GM12878 (cell line): ENCODE data around the gene MYLK3. TPM values are rescaled to one million over a fixed set of nuclear protein-coding genes. Genes with fewer than 3 reads are reported as not detected.

ENCODE experiments used
- ATF2 ChIP-seq: IDR thresholded peaks from 2 replicates; pipeline ENCODE4 v1.6.1; 2012; ENCODE audit warnings: low read length, inconsistent platforms
- BHLHE40 ChIP-seq, 2 experiments: fragments of 450-650 bp in 1 of 2; IDR thresholded peaks; 2 replicates each; pipeline ENCODE4 v1.6.1; 2011 to 2017; ENCODE audit warnings: low read depth in 2 of 2, borderline replicate concordance in 1 of 2, improper control_type of control experiment in 1 of 2, low read length in 1 of 2, mild to moderate bottlenecking in 1 of 2
- CBFB ChIP-seq: IDR thresholded peaks from 2 replicates; pipeline ENCODE4 v1.6.1; 2016; ENCODE audit warnings: antibody characterized with exemption, low read depth
- CREM ChIP-seq: IDR thresholded peaks from 2 replicates; pipeline ENCODE4 v1.6.1; 2014; ENCODE audit warnings: antibody characterized with exemption, low read depth
- EED ChIP-seq: sonication (generic); IDR thresholded peaks from 2 replicates; pipeline ENCODE4 v1.6.1; 2016; ENCODE audit warnings: antibody characterized with exemption, low read depth
- HSF1 ChIP-seq: fragments of 150-350 bp; IDR thresholded peaks from 2 replicates; pipeline ENCODE4 v1.6.1; 2014; ENCODE audit warnings: mild to moderate bottlenecking, low read depth, low read length
- IKZF1 ChIP-seq: fragments of 450-650 bp; conservative IDR thresholded peaks from 2 replicates; pipeline ENCODE4 v1.6.1; 2017; ENCODE audit warnings: antibody characterized with exemption, mild to moderate bottlenecking
- IRF5 ChIP-seq: fragments of 450-650 bp; IDR thresholded peaks from 2 replicates; pipeline ENCODE4 v1.6.1; 2017; ENCODE audit warnings: borderline replicate concordance
- JUNB ChIP-seq: IDR thresholded peaks from 2 replicates; pipeline ENCODE4 v1.6.1; 2016; ENCODE audit warnings: antibody characterized with exemption, mild to moderate bottlenecking
- JUND ChIP-seq: IDR thresholded peaks from 2 replicates; pipeline ENCODE4 v1.6.1; 2012; ENCODE audit warnings: low read depth, mild to moderate bottlenecking, low read length, improper control_type of control experiment, moderate library complexity
- MEF2B ChIP-seq: fragments of 450-650 bp; IDR thresholded peaks from 2 replicates; pipeline ENCODE4 v1.6.1; 2018; ENCODE audit warnings: mild to moderate bottlenecking, moderate library complexity; ENCODE audit not compliant: partially characterized antibody, poor library complexity, severe bottlenecking
- MTA3 ChIP-seq: IDR thresholded peaks from 2 replicates; pipeline ENCODE4 v1.6.1; 2012; ENCODE audit warnings: low read length, inconsistent platforms, borderline replicate concordance
- NBN ChIP-seq: fragments of 450-650 bp; IDR thresholded peaks from 2 replicates; pipeline ENCODE4 v1.6.1; 2016
- NFIC ChIP-seq: IDR thresholded peaks from 2 replicates; pipeline ENCODE4 v1.6.1; 2012; ENCODE audit warnings: low read depth, mild to moderate bottlenecking, inconsistent platforms, low read length, moderate library complexity
- PKNOX1 ChIP-seq: fragments of 450-650 bp; IDR thresholded peaks from 2 replicates; pipeline ENCODE4 v1.6.1; 2016; ENCODE audit warnings: mild to moderate bottlenecking
- PML ChIP-seq: IDR thresholded peaks from 2 replicates; pipeline ENCODE4 v1.6.1; 2012; ENCODE audit warnings: low read length, inconsistent platforms
- PRDM15 ChIP-seq: fragments of 450-650 bp; formaldehyde crosslinking; IDR thresholded peaks from 2 replicates; pipeline ENCODE4 v1.4.0; 2020; ENCODE audit warnings: mild to moderate bottlenecking, moderate library complexity
- RELB ChIP-seq: fragments of 450-650 bp; IDR thresholded peaks from 2 replicates; pipeline ENCODE4 v1.6.1; 2017; ENCODE audit warnings: low read depth, mild to moderate bottlenecking, moderate library complexity
- RFX5 ChIP-seq: IDR thresholded peaks from 2 replicates; pipeline ENCODE4 v1.6.1; 2011; ENCODE audit warnings: low read depth, low read length, improper control_type of control experiment
- ZBED1 ChIP-seq: IDR thresholded peaks from 2 replicates; pipeline ENCODE4 v1.6.1; 2016; ENCODE audit warnings: borderline replicate concordance
- polyA plus RNA-seq, 11 experiments: library from polyadenylated mRNA; depleted of rRNA in 4 of 11; unstranded in 6 of 11; stranded (reverse) in 5 of 11; fragments of >200 nt; fragmentation: Nextera tagmentation in 4 of 11; fragmentation: Illumina TruSeq in 1 of 11; extraction: Ambion mirVana in 4 of 11; extraction: Trizol in 1 of 11; gene quantifications; 1 replicate in 1 of 11; 2 replicates in 10 of 11; pipeline versions ENCODE4 v1.2.1 to v1.2.3, GENCODE V29; 2011 to 2016; ENCODE audit warnings: inconsistent platforms in 2 of 11, missing spikeins in 2 of 11, low read depth in 1 of 11
- total RNA-seq, 4 experiments: library from RNA; depleted of rRNA in 3 of 4; stranded (reverse); fragments of >200 nt in 3 of 4; fragmentation: Illumina TruSeq in 1 of 4; extraction: Trizol in 1 of 4; gene quantifications; 2 replicates each; pipeline versions ENCODE4 v1.2.1 to v1.2.3, GENCODE V29; 2013 to 2021

Gene MYLK3
- total and polyA plus RNA-seq, 10 of the 15 experiments (the other 5 are each of a cell fraction or from before 2014, with no cell fraction given) = 0.02 to 0.46 (median 0.17) TPM

GRCh38 chr16:46774743-46775177, 26.6 kb upstream of the MYLK3 start (continued):
- TF ChIP-seq HSF1 = no peak
- TF ChIP-seq BHLHE40 (IDR thresholded peaks at IDR 0.05; ENCODE audit: borderline replicate concordance in 1 of 2, low read depth in 2 of 2, low read length in 1 of 2) = peak; percentile 58 to 65; a peak in 3 of 4 replicates
- no peak for TF ChIP-seq PRDM15 (CRISPR knock-in tag)
- peak; percentile 55; the same call in 1 of the 2 replicates for TF ChIP-seq RFX5
- peak; percentile 38; the same call in 1 of the 2 replicates for TF ChIP-seq ZBED1
- peak; percentile 81 for TF ChIP-seq CBFB
- peak; percentile 84 for TF ChIP-seq RELB
- TF ChIP-seq JUND = no peak
- TF ChIP-seq ATF2 = peak; percentile 84
- TF ChIP-seq MTA3 = peak; percentile 69
- peak; percentile 47; the same call in 1 of the 2 replicates for TF ChIP-seq PML
- peak; percentile 95 for TF ChIP-seq NFIC
- peak; percentile 74 for TF ChIP-seq IKZF1
- TF ChIP-seq CREM = peak; percentile 65; the same call in 1 of the 2 replicates
- 0 out of 2 replicates have a peak, but pooled peaks have one; percentile 10 for TF ChIP-seq IRF5
- peak; percentile 61; the same call in 1 of the 2 replicates for TF ChIP-seq EED
- TF ChIP-seq NBN = peak; percentile 47; the same call in 1 of the 2 replicates
- TF ChIP-seq MEF2B = peak; percentile 92
- TF ChIP-seq JUNB = peak; percentile 46
- TF ChIP-seq PKNOX1 = peak; percentile 93
